Suprapubic skin (tissue), 4 donors: ENCODE data around the gene OPHN1. TPM values are rescaled to one million over a fixed set of nuclear protein-coding genes. Genes with fewer than 3 reads are reported as not detected.
"Not testable (repeated sequence)": the region's sequence is repeated elsewhere in the genome, so short reads cannot be mapped to it uniquely, and the experiment has no call there.

Source experiments
- DNase-seq, 2 donors: peaks; one replicate each; pipeline ENCODE4 v3.0.0-alpha.2; 2019; ENCODE audit warnings: low spot score in 2 of 2
- H3K27ac ChIP-seq: fragments of 200-600 bp; sonication (generic); one replicate; pipeline ENCODE4 v1.5.1; 2019
- H3K27me3 ChIP-seq: fragments of 200-600 bp; sonication (generic); one replicate; pipeline ENCODE4 v1.5.1; 2019
- H3K36me3 ChIP-seq: fragments of 200-600 bp; sonication (generic); one replicate; pipeline ENCODE4 v1.5.1; 2019
- H3K4me1 ChIP-seq: fragments of 200-600 bp; sonication (generic); one replicate; pipeline ENCODE4 v1.5.1; 2019
- H3K4me3 ChIP-seq: fragments of 200-600 bp; sonication (generic); one replicate; pipeline ENCODE4 v1.5.1; 2019; ENCODE audit warnings: mild to moderate bottlenecking
- H3K9me3 ChIP-seq: fragments of 200-600 bp; sonication (generic); one replicate; pipeline ENCODE4 v1.5.1; 2019
- EP300 ChIP-seq: sonication (generic); formaldehyde crosslinking; IDR thresholded peaks from one replicate; pipeline ENCODE4 v1.6.1; 2017; ENCODE audit warnings: antibody characterized with exemption
- POLR2A ChIP-seq, 2 donors: fragments of 450-650 bp; IDR thresholded peaks; one replicate each; pipeline ENCODE4 v1.6.1; 2017; ENCODE audit warnings: antibody characterized with exemption in 2 of 2, mild to moderate bottlenecking in 2 of 2, moderate library complexity in 2 of 2
- POLR2AphosphoS5 ChIP-seq, 3 donors: sonication (generic); formaldehyde crosslinking; IDR thresholded peaks; one replicate each; pipeline ENCODE4 v1.6.1; 2017; ENCODE audit warnings: antibody characterized with exemption in 3 of 3
- WGBS: methylation state at CpG from one replicate; pipeline ENCODE4 v1.1.5; 2018; 5-methylcytosine and 5-hydroxymethylcytosine counted together
- total RNA-seq, 4 donors: library from RNA; depleted of rRNA; stranded (reverse); fragments of >200 nt; gene quantifications; one replicate each; pipeline ENCODE4 v1.1.0, GENCODE V29; 2016
- TF ChIP-seq, protein P1 (sequence below), 2 donors: fragments of 200-600 bp in 1 of 2; fragments of 450-650 bp in 1 of 2; sonication (generic) in 1 of 2; IDR thresholded peaks; one replicate each; pipeline ENCODE4 v1.5.1; 2016 to 2019; ENCODE audit warnings: antibody characterized with exemption in 2 of 2, mild to moderate bottlenecking in 1 of 2, moderate library complexity in 1 of 2

The OPHN1 gene
- total RNA-seq, 4 donors from 2014 or later, result 4.5 to 16.0 (median 8.4) TPM

DNA sequence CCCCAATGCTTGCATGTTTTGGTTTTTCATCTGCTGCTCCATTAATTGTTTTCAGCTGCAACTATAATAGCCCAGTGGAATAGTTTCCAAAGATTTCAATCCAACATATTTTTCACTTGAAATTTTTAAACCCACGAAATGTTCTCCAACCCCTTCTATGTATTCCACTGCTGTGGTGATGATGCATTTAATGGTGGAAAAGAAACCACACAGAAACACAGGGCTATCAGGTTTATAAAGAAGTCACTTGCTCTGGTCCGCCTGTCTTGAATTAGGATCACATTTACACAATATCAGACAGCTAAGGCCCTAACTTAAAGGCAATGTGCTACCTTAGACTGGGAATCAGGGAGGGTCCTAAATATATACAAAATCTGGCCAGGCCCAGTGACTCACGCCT is 35.0 kb downstream of the OPHN1 start:
- no peak overlapping the region for H3K4me3 ChIP-seq

DNA sequence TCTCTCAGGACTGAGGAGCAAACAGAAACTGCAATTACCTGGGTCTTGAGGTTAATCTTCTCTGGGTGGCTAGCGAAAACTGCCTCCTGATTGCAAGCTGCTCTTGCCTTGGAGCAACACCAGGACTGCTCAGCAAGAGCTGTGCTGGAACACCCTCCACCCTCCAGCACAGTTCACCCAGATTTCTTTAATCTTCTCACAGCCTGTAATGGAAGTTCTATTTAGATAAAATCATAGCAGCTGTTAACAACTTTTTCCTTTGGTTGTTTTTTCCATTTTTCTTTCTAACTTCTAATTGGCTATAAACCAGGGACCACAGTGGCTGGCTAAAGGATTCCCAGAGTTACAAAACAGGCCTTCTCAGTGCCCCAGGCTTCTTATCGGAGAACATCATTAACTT is 36.3 kb downstream of the OPHN1 start:
- Histone ChIP-seq H3K27me3 (no peaks in the 10 kb centered on the region), H3K36me3 (no peaks in the 10 kb centered on the region), H3K4me1 (peaks cover 5% of the 10 kb centered on the region), H3K4me3 (no peak overlapping the region), H3K9me3 (no peaks in the 10 kb centered on the region), H3K27ac (no peak overlapping the region)
- DNase-seq, result no peak
- 58% methylated on average over 2 of the region's 2 CpGs for WGBS
- TF ChIP-seq POLR2A (IDR thresholded peaks at IDR 0.05), result no peak
- no peak for TF ChIP-seq EP300
- TF ChIP-seq POLR2AphosphoS5 (IDR thresholded peaks at IDR 0.05), result no peak
- TF ChIP-seq, protein P1, sequence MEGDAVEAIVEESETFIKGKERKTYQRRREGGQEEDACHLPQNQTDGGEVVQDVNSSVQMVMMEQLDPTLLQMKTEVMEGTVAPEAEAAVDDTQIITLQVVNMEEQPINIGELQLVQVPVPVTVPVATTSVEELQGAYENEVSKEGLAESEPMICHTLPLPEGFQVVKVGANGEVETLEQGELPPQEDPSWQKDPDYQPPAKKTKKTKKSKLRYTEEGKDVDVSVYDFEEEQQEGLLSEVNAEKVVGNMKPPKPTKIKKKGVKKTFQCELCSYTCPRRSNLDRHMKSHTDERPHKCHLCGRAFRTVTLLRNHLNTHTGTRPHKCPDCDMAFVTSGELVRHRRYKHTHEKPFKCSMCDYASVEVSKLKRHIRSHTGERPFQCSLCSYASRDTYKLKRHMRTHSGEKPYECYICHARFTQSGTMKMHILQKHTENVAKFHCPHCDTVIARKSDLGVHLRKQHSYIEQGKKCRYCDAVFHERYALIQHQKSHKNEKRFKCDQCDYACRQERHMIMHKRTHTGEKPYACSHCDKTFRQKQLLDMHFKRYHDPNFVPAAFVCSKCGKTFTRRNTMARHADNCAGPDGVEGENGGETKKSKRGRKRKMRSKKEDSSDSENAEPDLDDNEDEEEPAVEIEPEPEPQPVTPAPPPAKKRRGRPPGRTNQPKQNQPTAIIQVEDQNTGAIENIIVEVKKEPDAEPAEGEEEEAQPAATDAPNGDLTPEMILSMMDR (IDR thresholded peaks at IDR 0.05), result no peak

More for the DNA sequence above, 35.0 kb downstream of the OPHN1 start:
- TF ChIP-seq, protein P1 (IDR thresholded peaks at IDR 0.05), result no peak
- TF ChIP-seq EP300 (no peak), POLR2AphosphoS5 (IDR thresholded peaks at IDR 0.05) (no peak), POLR2A (IDR thresholded peaks at IDR 0.05) (no peak)
- WGBS, result 63% methylated on average over 3 of the region's 3 CpGs
- no peaks in the 10 kb centered on the region for H3K36me3 ChIP-seq
- H3K4me1 ChIP-seq, result peaks cover 5% of the 10 kb centered on the region
- DNase-seq, result no peak
- H3K27ac ChIP-seq, result no peak overlapping the region
- no peaks in the 10 kb centered on the region for H3K9me3 ChIP-seq
- H3K27me3 ChIP-seq, result no peaks in the 10 kb centered on the region

DNA sequence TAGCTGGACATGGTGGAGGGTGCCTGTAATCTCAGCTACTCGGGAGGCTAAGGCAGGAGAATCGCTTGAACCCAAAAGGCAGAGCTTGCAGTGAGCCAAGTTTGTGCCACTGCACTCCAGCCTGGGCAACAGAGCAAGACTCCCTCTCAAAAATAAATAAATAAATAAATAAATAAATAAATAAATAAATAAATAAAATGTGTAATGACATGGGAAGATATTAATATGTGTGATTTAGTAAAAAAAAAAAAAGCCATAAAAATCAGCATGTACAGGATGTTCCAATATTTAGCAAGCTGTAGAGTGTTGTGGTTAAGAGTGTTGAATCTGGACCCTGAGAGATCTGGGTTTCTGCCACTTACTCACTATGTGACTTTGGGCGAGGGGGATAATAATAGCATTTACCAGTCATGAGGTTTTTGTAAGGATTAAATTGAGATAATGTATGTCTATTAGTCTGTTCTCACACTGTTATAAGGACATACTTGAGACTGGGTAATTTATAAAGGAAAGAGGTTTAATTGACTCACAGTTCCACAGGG is 43.8 kb downstream of the OPHN1 start:
- H3K4me3 ChIP-seq, H3K9me3 ChIP-seq, DNase-seq, H3K27me3 ChIP-seq, H3K36me3 ChIP-seq, H3K27ac ChIP-seq: not testable (repeated sequence)
- WGBS, result 92% methylated on average over 3 of the region's 3 CpGs
- peaks cover 16% of the 10 kb centered on the region for H3K4me1 ChIP-seq

DNA sequence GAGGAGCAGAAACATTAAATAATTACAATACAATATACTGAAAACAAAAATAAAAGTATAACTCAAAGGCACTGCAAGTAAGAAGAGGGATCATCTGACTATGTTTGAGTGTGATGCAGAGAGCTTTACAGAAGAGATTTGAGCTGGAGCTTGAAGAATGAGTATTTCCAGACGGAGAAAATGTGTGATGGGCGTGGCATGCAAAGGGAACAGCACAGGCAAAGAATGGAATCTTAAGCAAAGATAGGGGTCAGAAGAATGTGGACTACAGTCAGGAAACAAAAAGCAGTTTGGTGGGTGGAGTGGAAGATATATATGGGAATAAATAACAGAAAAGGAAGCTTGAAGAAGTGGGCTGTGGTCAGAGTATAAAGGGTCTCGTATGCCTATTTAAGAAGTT is 45.5 kb downstream of the OPHN1 start:
- Histone ChIP-seq H3K4me1 (peaks cover 16% of the 10 kb centered on the region), H3K4me3 (no peak overlapping the region), H3K27ac (no peak overlapping the region), H3K9me3 (no peaks in the 10 kb centered on the region), H3K36me3 (no peaks in the 10 kb centered on the region), H3K27me3 (no peaks in the 10 kb centered on the region)
- DNase-seq, result no peak
- 63% methylated on average over 3 of the region's 3 CpGs for WGBS
- TF ChIP-seq POLR2A (IDR thresholded peaks at IDR 0.05), result no peak
- no peak for TF ChIP-seq EP300
- TF ChIP-seq, protein P1 (IDR thresholded peaks at IDR 0.05), result no peak
- TF ChIP-seq POLR2AphosphoS5 (IDR thresholded peaks at IDR 0.05), result no peak

DNA sequence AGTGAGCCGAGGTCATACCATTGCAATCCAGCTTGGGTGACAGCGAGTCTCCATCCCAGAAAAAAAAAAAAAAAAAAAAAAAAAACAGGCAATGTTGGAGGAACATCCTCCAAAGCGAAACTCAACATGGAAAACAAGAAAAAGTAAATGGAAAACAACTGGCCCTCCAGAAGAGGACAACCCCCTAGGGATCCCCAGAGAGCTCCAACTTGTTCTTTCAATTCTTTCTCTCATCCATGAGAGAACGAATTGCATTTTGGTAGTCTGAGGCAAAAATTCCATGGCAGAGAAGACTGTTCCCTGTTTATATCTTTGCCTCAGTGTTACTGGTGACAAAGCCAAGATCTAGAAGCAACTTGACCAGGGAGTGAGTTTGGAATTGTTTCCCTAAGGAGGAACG is 49.8 kb downstream of the OPHN1 start:
- WGBS, result 60% methylated on average over 5 of the region's 5 CpGs
- H3K4me1 ChIP-seq, result peaks cover 16% of the 10 kb centered on the region
- H3K27ac ChIP-seq, result no peak overlapping the region
- no peak for DNase-seq
- no peaks in the 10 kb centered on the region for H3K9me3 ChIP-seq
- H3K27me3 ChIP-seq, result no peaks in the 10 kb centered on the region
- H3K36me3 ChIP-seq, result no peaks in the 10 kb centered on the region
- TF ChIP-seq, protein P1 (IDR thresholded peaks at IDR 0.05), result no peak
- TF ChIP-seq EP300 (no peak), POLR2AphosphoS5 (IDR thresholded peaks at IDR 0.05) (no peak), POLR2A (IDR thresholded peaks at IDR 0.05) (no peak)
- H3K4me3 ChIP-seq, result no peak overlapping the region

DNA sequence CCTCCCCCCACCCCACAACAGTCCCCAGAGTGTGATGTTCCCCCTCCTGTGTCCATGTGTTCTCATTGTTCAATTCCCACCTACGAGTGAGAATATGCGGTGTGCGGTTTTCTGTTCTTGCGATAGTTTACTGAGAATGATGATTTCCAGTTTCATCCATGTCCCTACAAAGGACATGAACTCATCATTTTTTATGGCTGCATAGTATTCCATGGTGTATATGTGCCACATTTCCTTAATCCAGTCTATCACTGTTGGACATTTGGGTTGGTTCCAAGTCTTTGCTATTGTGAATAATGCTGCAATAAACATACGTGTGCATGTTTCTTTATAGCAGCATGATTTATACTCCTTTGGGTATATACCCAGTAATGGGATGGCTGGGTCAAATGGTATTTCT is 55.7 kb downstream of the OPHN1 start:
- H3K36me3 ChIP-seq, DNase-seq, H3K9me3 ChIP-seq, H3K4me3 ChIP-seq, H3K27me3 ChIP-seq, H3K4me1 ChIP-seq, H3K27ac ChIP-seq: not testable (repeated sequence)
- 92% methylated on average over 5 of the region's 5 CpGs for WGBS
